ENCODE data around the gene CCDC12. TPM values are rescaled to one million over a fixed set of nuclear protein-coding genes. Genes with fewer than 3 reads are reported as not detected.

Gene CCDC12
- total RNA-seq, 1 experiment from 2014 or later: 46.5 TPM

GRCh38 chr3:46932455-46933225, 43.9 kb downstream of the CCDC12 start:
- ChIA-PET CTCF (interaction anchor here (0.6 kb wide), 1 partner anchor 44 kb away, joined by 3 read pairs; no protein-coding TSS in a partner anchor), POLR2A (no interaction called here), RAD21 (ENCODE audit: low non-redundant PET in 1 of 2, low total read pairs in 2 of 2, uncharacterized antibody in 2 of 2, unreplicated experiment in 2 of 2) (no interaction called here)
- peaks cover 58 to 76% of the 10 kb centered on the region in 2 experiments for H3K4me1 ChIP-seq (ENCODE audit: control insufficient read depth in 1 of 2, insufficient read depth in 2 of 2, low read length in 2 of 2)
- peaks cover 7% of the 10 kb centered on the region; the same call in 1 of the 2 replicates for H4K20me1 ChIP-seq (ENCODE audit: insufficient read depth)
- H3K27ac ChIP-seq (ENCODE audit: low read depth, low read length): no peak overlapping the region
- no peak overlapping the region for H3K9ac ChIP-seq (ENCODE audit: low read length)
- no peak overlapping the region for H3K4me3 ChIP-seq (replicated peaks in 1 of 2; ENCODE audit: low read depth in 1 of 2, low read length in 2 of 2)
- no peak for ATAC-seq
- no peaks in the 10 kb centered on the region for H3K27me3 ChIP-seq (ENCODE audit: insufficient read depth, low read length)
- no peak overlapping the region for H2AFZ ChIP-seq (ENCODE audit: low read depth, low read length, poor library complexity, severe bottlenecking)
- DNase-seq (ENCODE audit: low read depth, low spot score): no peak
- intact Hi-C loops (cut with micrococcal nuclease): no loop called here
- TF ChIP-seq CTCF (IDR thresholded peaks at IDR 0.05 in 2 of 3, conservative IDR thresholded peaks at IDR 0.05 in 1 of 3; ENCODE audit: borderline replicate concordance in 1 of 3, insufficient read depth in 1 of 3, low read depth in 2 of 3, low read length in 2 of 3) (peak in 1 of 3 experiments; percentile 26; a peak in 1 of 6 replicates), EGR1 (IDR thresholded peaks at IDR 0.05; ENCODE audit: low read depth) (no peak)
- H3K36me3 ChIP-seq (ENCODE audit: control insufficient read depth in 1 of 2, insufficient read depth in 2 of 2, low read length in 2 of 2): peaks cover 0 to 18% of the 10 kb centered on the region in 2 experiments; a peak in 2 of 4 replicates
- H3K9me2 ChIP-seq (ENCODE audit: insufficient read depth): no peaks in the 10 kb centered on the region
- no peaks in the 10 kb centered on the region for H3K9me3 ChIP-seq (ENCODE audit: control insufficient read depth in 1 of 2, insufficient read depth in 1 of 2, low read depth in 1 of 2, low read length in 2 of 2)
- no TSS peak for BruUV-seq (replicated peaks)
- peaks cover 98% of the 10 kb centered on the region for H3K79me2 ChIP-seq (ENCODE audit: insufficient read depth, low read length)
- H3K4me2 ChIP-seq (ENCODE audit: low read length): peak overlapping the region; percentile 28; the same call in 1 of the 2 replicates

- RAD21 ChIA-PET (ENCODE audit: low non-redundant PET in 1 of 2, low total read pairs in 2 of 2, uncharacterized antibody in 2 of 2, unreplicated experiment in 2 of 2): no interaction called here
- Histone ChIP-seq H3K9me3 (ENCODE audit: control insufficient read depth in 1 of 2, insufficient read depth in 1 of 2, low read depth in 1 of 2, low read length in 2 of 2) (no peaks in the 10 kb centered on the region), H3K79me2 (ENCODE audit: insufficient read depth, low read length) (peaks cover 98% of the 10 kb centered on the region), H3K9me2 (ENCODE audit: insufficient read depth) (no peaks in the 10 kb centered on the region), H4K20me1 (ENCODE audit: insufficient read depth) (peaks cover 7% of the 10 kb centered on the region; the same call in 1 of the 2 replicates), H3K36me3 (ENCODE audit: control insufficient read depth in 1 of 2, insufficient read depth in 2 of 2, low read length in 2 of 2) (peaks cover 0 to 13% of the 10 kb centered on the region in 2 experiments; a peak in 2 of 4 replicates), H3K9ac (ENCODE audit: low read length) (no peak overlapping the region), H3K27me3 (ENCODE audit: insufficient read depth, low read length) (no peaks in the 10 kb centered on the region), H2AFZ (ENCODE audit: low read depth, low read length, poor library complexity, severe bottlenecking) (no peak overlapping the region), H3K4me1 (ENCODE audit: control insufficient read depth in 1 of 2, insufficient read depth in 2 of 2, low read length in 2 of 2) (peaks cover 54 to 67% of the 10 kb centered on the region in 2 experiments), H3K27ac (ENCODE audit: low read depth, low read length) (peak overlapping the region; percentile 30; the same call in 1 of the 2 replicates), H3K4me3 (replicated peaks in 1 of 2; ENCODE audit: low read depth in 1 of 2, low read length in 2 of 2) (no peak overlapping the region), H3K4me2 (ENCODE audit: low read length) (peak overlapping the region; percentile 28)
- DNase-seq (ENCODE audit: low read depth, low spot score): no peak
- intact Hi-C loops (cut with micrococcal nuclease): no loop called here
- CTCF ChIA-PET: interaction anchor here (0.8 to 1.0 kb wide), 2 partner anchors 10 to 22 kb away, joined by 3 read pairs; no protein-coding TSS in a partner anchor
- POLR2A ChIA-PET: interaction anchor here (0.6 kb wide), 1 partner anchor 45 kb away, joined by 5 read pairs; no protein-coding TSS in a partner anchor
- BruUV-seq (replicated peaks): no TSS peak
- no peak for TF ChIP-seq EGR1 (IDR thresholded peaks at IDR 0.05; ENCODE audit: low read depth)
- peak; percentile 28; the same call in 1 of the 2 replicates for TF ChIP-seq SP1 (IDR thresholded peaks at IDR 0.05; ENCODE audit: low read depth)
- TF ChIP-seq ZNF274 (IDR thresholded peaks at IDR 0.05; ENCODE audit: low read depth, low read length): no peak
- TF ChIP-seq RAD21 (IDR thresholded peaks at IDR 0.05; ENCODE audit: low read depth): no peak
- ATAC-seq: peak; percentile 24; the same call in 1 of the 2 replicates
Measured at GRCh38 chr3:46931631-46932331, 44.8 kb downstream of the CCDC12 start.
